OCI-LY1 (cell line): ENCODE results near the gene ADGRG3.

Source experiments
- EZH2 ChIP-seq: fragments of 200-600 bp; sonication (generic), shearing (Covaris generic); IDR thresholded peaks from 2 replicates; pipeline ENCODE4 v1.8.0; 2017; ENCODE audit warnings: borderline replicate concordance, mixed run types, mild to moderate bottlenecking, antibody characterized with exemption, low read length, moderate library complexity, mixed read lengths
- TF ChIP-seq, protein P1 (sequence below): fragments of 200-600 bp; sonication (generic), shearing (Covaris generic); IDR thresholded peaks from 2 replicates; pipeline ENCODE4 v1.5.1; 2017; ENCODE audit warnings: mild to moderate bottlenecking, antibody characterized with exemption, low read length, moderate library complexity, mixed read lengths

DNA sequence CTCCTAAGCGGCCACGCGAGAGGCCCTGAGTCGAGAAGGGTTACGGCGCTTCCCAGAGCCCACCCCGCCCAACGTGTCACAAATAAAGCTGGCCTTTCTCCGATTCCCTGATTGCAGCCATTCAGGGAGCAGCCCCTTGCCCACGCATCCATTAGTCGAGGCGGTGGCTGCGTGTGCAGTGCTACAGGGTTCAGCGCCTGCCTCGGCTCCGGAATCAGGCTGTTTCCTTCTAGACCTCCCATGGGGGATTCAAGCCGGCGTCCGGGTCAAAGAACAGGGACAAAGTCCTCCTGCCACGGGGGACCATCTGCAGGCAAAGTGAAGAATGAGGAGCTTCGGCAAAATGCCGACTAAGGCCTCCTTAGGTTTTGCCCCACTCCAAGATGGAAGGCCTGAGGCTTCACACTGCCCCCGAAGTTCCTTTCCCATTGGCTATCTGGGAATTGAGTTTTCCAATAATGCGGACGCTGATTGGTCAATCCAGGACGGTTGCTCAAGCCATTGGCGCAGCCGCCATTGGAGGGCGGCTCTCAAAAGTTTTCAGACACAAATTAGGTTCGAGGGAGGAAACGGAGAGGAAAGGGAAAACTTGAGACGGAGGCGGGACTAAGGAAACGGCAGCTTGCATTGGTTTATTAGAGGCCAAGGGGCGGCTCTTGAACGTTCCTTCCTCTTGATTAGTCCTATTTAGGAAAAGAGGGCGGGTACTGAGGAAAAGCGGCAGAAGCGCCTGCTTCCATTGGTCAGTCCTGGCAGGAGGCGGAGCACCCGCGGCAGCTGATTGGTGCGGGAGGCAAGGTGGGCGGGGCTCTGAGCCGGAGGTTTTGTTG is 67.0 kb downstream of the ADGRG3 start:
- TF ChIP-seq, protein P1, sequence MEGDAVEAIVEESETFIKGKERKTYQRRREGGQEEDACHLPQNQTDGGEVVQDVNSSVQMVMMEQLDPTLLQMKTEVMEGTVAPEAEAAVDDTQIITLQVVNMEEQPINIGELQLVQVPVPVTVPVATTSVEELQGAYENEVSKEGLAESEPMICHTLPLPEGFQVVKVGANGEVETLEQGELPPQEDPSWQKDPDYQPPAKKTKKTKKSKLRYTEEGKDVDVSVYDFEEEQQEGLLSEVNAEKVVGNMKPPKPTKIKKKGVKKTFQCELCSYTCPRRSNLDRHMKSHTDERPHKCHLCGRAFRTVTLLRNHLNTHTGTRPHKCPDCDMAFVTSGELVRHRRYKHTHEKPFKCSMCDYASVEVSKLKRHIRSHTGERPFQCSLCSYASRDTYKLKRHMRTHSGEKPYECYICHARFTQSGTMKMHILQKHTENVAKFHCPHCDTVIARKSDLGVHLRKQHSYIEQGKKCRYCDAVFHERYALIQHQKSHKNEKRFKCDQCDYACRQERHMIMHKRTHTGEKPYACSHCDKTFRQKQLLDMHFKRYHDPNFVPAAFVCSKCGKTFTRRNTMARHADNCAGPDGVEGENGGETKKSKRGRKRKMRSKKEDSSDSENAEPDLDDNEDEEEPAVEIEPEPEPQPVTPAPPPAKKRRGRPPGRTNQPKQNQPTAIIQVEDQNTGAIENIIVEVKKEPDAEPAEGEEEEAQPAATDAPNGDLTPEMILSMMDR = no peak
- TF ChIP-seq EZH2 = no peak
